ENCODE data around the gene IDI1. TPM values are rescaled to one million over a fixed set of nuclear protein-coding genes. Genes with fewer than 3 reads are reported as not detected.

IDI1 gene
- total RNA-seq, 3 donors from 2014 or later: 26.2 to 48.4 (median 45.1) TPM

GRCh38 chr10:1048349-1048731 lies 579 bp downstream of the IDI1 start:
- H3K27me3 ChIP-seq: no peaks in the 10 kb centered on the region
- intact Hi-C loops (cut with DNase I; ENCODE audit: low total_unique reads): no loop called here
- no peak for DNase-seq (ENCODE audit: low spot score in 2 of 2)
- no peak for TF ChIP-seq CTCF (IDR thresholded peaks at IDR 0.05)
- no peak for TF ChIP-seq POLR2A (IDR thresholded peaks at IDR 0.05)
- TF ChIP-seq POLR2AphosphoS5 (IDR thresholded peaks at IDR 0.05): no peak
- H3K27ac ChIP-seq: peak overlapping the region; percentile 98 to 99
- no peaks in the 10 kb centered on the region for H3K36me3 ChIP-seq
- peaks cover 0 to 14% of the 10 kb centered on the region in 2 donors for H3K4me1 ChIP-seq
- H3K9me3 ChIP-seq: no peaks in the 10 kb centered on the region
- H3K4me3 ChIP-seq: peak overlapping the region; percentile 64 to 89 (median 83)

- DNase-seq (ENCODE audit: low spot score in 2 of 2): no peak
- TF ChIP-seq CTCF (IDR thresholded peaks at IDR 0.05) (no peak), POLR2AphosphoS5 (IDR thresholded peaks at IDR 0.05) (no peak), POLR2A (IDR thresholded peaks at IDR 0.05) (no peak)
- H3K4me1 ChIP-seq: peaks cover 0 to 14% of the 10 kb centered on the region in 2 donors
- H3K27me3 ChIP-seq: no peaks in the 10 kb centered on the region
- H3K36me3 ChIP-seq: no peaks in the 10 kb centered on the region
- H3K27ac ChIP-seq: peak overlapping the region; percentile 98 to 99
- H3K4me3 ChIP-seq: peak overlapping the region; percentile 64 to 89 (median 83)
- no peaks in the 10 kb centered on the region for H3K9me3 ChIP-seq
- intact Hi-C loops (cut with DNase I; ENCODE audit: low total_unique reads): no loop called here
Measured at GRCh38 chr10:1047937-1048336, 982 bp downstream of the IDI1 start.

GRCh38 chr10:1045415-1045814 lies 3.5 kb downstream of the IDI1 start:
- H3K27ac ChIP-seq: no peak overlapping the region
- peaks cover 5% of the 10 kb centered on the region for H3K36me3 ChIP-seq
- H3K9me3 ChIP-seq: no peaks in the 10 kb centered on the region
- TF ChIP-seq POLR2A (IDR thresholded peaks at IDR 0.05) (no peak), CTCF (IDR thresholded peaks at IDR 0.05) (no peak)
- H3K4me3 ChIP-seq: no peak overlapping the region
- intact Hi-C loops (cut with DNase I; ENCODE audit: low total_unique reads): no loop called here
- no peaks in the 10 kb centered on the region for H3K27me3 ChIP-seq
- peaks cover 0 to 11% of the 10 kb centered on the region in 2 donors for H3K4me1 ChIP-seq
- no peak for DNase-seq (ENCODE audit: low spot score in 2 of 2)

- no peaks in the 10 kb centered on the region for H3K9me3 ChIP-seq
- no peak for TF ChIP-seq CTCF (IDR thresholded peaks at IDR 0.05)
- no peak for TF ChIP-seq POLR2A (IDR thresholded peaks at IDR 0.05)
- TF ChIP-seq POLR2AphosphoS5 (IDR thresholded peaks at IDR 0.05): no peak
- peaks cover 5% of the 10 kb centered on the region for H3K36me3 ChIP-seq
- intact Hi-C loops (cut with DNase I; ENCODE audit: low total_unique reads): no loop called here
- no peak for DNase-seq (ENCODE audit: low spot score in 2 of 2)
- peaks cover 0 to 6% of the 10 kb centered on the region in 2 donors for H3K4me1 ChIP-seq
- peak overlapping the region; percentile 23 to 70 for H3K27ac ChIP-seq
- no peak overlapping the region for H3K4me3 ChIP-seq
- H3K27me3 ChIP-seq: no peaks in the 10 kb centered on the region
Measured at GRCh38 chr10:1044964-1045363, 4.0 kb downstream of the IDI1 start.

GRCh38 chr10:1044146-1044545 lies 4.8 kb downstream of the IDI1 start:
- Histone ChIP-seq H3K27me3 (no peaks in the 10 kb centered on the region), H3K27ac (peak overlapping the region; percentile 23 to 70), H3K4me3 (no peak overlapping the region), H3K4me1 (peaks cover 0 to 5% of the 10 kb centered on the region in 2 donors), H3K9me3 (no peaks in the 10 kb centered on the region), H3K36me3 (peaks cover 5% of the 10 kb centered on the region)
- no peak for DNase-seq (ENCODE audit: low spot score in 2 of 2)
- no peak for TF ChIP-seq POLR2AphosphoS5 (IDR thresholded peaks at IDR 0.05)
- no peak for TF ChIP-seq CTCF (IDR thresholded peaks at IDR 0.05)
- TF ChIP-seq POLR2A (IDR thresholded peaks at IDR 0.05): no peak
- intact Hi-C loops (cut with DNase I; ENCODE audit: low total_unique reads): no loop called here
